Activated gamma-delta T cell treated with anti-CD3 and anti-CD28 coated beads, Interleukin-2, amount 50 U/mL, for 16 hours (primary cell): Measurements from ENCODE around the gene CIDEB.
A peak's percentile ranks its signal among the peaks of the same experiment; 100 is the strongest.

Source experiments
- DNase-seq: peaks from one replicate; pipeline ENCODE4 v3.0.0-alpha.2; 2020; ENCODE audit warnings: low read depth

CIDEB gene

DNA sequence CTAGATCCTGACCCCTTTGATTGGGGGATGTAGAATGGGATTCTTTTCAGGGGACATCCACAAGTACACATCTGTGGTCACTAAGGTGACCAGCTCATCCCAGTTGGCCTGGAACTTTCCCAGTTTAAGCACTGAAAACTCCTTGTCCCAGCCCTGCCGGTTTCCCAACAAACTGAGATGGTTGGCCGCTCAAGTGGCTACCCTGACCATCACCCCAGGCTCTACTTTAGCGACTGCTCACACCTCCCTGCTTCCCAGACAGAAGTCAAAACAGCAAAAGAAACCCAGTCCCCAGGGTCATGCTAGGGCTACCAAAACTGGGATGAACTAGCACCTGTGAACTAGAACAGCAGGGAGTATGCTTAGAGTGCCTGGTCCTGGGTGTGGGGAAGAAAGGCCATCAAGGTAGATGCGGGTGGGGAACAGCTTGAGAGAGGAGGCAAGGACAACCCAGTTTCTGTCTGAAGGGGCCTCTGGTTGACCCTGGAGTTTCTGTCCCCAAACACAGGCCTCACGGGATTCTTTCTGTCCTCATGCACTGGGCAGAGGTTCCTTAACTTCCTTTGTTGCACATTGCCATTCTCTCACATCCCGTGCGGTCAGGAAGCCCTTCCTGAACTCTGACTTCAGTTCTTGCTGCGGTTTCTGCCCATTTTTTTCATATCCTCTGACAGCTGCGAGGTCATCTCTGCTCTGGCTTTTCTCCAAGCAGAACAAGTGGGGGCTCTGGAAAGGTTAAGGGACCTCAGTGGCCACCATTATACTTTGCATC lies 5.1 kb upstream of the CIDEB start:
- DNase-seq: no peak

DNA sequence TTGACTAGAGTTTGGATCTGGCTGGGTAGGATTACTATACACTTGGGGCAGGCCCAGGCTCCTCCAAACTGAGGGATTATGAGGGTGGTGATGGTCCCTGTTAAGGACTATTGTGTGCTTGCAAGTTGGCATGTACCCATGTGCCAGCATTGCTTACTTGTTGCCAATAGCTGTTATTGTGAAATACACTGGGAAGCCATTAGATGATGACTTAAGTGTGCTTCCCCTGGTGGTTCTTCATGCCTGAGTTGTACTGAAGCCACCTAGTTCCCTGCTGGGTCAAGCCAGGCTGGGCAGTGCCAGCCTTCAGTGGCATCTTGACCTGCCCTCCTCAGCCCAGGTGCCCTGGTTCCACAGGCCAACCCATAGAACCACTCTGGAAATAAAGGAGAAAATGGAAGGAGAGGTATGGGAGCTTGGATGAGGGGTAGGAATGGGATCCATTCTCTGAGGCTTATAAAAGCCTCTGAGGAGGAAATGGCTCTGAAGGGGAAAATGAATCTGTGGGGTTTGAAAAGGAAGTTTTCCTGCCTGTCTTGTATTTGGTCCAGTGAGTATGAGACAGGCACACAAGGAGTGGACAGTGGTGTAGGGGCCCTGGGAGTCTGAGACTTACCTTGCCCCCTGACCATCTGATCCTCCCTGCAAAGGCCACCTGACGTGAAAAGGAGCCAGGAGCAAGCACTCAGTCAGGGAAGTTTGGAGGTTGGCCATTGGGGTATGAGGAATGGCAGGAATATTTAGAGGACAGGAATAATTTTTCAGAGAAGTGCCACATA lies 4.2 kb upstream of the CIDEB start:
- no peak for DNase-seq

DNA sequence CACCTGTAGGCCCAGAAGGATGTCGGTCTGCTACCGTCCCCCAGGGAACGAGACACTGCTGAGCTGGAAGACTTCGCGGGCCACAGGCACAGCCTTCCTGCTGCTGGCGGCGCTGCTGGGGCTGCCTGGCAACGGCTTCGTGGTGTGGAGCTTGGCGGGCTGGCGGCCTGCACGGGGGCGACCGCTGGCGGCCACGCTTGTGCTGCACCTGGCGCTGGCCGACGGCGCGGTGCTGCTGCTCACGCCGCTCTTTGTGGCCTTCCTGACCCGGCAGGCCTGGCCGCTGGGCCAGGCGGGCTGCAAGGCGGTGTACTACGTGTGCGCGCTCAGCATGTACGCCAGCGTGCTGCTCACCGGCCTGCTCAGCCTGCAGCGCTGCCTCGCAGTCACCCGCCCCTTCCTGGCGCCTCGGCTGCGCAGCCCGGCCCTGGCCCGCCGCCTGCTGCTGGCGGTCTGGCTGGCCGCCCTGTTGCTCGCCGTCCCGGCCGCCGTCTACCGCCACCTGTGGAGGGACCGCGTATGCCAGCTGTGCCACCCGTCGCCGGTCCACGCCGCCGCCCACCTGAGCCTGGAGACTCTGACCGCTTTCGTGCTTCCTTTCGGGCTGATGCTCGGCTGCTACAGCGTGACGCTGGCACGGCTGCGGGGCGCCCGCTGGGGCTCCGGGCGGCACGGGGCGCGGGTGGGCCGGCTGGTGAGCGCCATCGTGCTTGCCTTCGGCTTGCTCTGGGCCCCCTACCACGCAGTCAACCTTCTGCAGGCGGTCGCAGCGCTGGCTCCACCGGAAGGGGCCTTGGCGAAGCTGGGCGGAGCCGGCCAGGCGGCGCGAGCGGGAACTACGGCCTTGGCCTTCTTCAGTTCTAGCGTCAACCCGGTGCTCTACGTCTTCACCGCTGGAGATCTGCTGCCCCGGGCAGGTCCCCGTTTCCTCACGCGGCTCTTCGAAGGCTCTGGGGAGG lies 3.1 kb upstream of the CIDEB start, which contains the start of gene LTB4R:
TSS of gene LTB4R (plus strand) at position 857 of the 959 bp plus-strand sequence. CDS start 4,150 bp downstream, outside the sequence.
- peak; percentile 28 for DNase-seq

DNA sequence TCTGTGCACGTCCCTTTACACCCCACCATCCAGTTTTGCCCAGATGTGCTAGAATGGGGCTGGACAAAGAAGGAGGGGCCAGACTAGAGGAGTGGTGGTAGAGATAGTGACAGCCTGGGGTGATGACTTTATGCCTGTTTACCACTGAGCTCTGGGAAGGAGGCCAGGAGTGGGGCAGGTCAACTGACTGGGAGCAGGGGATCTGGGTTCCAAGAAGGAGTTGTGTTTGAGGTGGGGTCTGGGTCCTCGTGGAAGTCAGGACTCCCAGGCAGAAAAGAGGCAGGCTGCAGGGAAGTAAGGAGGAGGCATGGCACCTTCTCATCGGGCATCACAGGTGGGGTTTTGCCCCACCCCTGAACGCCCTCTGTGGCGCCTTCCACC lies 2.5 kb upstream of the CIDEB start:
- DNase-seq: no peak

DNA sequence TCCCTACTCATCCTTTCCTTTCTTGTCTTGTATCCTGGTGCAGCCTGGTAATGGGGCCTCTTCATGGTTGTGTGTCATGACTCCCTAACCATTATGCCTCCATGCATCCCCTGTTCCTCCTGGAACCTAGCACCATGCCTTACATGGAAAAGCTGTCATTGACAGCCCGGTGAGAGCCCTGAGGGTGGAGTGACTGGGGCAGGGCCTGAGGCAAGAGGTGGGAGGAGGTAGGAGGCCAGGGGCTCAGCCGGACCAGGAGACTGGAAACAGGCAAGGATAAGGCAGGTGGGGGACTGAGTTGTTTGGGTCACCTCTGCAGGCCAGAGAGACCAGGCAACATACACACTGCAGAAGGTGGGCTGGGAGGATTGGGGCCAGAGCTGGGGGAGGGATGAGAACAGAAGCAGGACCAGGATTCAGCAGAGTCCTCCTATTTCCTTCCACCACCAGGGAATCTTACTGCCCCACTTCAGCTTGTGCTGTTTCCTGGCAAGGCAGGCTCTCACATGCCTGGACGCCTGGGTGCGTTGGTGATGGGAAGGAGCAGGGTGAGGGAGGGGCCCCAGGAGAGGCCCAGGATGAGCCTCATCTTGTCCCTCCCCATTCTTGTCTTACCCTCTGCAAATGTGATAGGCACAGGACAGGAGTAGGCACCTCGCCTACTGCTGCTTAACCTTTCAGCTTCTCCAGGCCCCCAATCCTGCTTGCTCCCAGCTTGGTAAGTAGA lies 1.9 kb upstream of the CIDEB start, which contains the start of gene LTB4R2:
TSS of gene LTB4R2 (plus strand) at position 603 of the 727 bp plus-strand sequence. CDS start 525 bp downstream, outside the sequence.
- DNase-seq: no peak

DNA sequence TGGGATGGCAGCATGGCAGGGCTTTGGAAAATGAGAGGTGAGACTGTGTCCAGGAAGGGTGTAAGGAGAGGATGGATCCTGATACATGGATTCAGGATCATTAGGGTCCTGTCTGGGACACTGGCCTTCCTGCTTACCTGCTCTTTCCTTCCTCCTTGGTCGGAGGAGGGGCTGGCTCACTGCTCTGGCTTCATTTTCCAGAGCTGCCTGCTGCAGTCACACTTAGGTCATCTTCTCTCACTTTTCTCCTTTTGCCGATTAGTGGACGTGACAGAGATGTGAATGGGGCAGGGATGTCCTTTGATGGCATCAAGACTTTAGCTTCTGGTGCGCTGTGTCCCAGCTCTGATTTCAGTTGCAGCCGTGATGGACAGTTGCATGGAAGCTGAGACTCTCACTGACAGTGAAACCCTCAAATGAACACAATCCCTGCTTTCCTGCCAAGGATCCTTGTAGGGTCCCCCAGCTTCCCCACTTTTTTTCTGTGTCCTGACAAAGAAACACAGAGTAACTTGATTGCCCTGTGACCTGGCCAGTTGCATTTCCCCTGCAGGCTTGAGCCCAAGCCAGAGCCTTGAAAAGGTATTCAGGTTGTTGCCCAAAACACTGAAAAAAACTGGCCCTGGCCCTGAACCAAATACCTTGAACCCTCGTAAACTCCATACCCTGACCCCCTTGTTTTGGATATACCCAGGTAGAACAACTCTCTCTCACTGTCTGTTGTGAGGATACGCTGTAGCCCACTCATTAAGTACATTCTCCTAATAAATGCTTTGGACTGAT lies 756 bp upstream of the CIDEB start:
- DNase-seq: no peak

DNA sequence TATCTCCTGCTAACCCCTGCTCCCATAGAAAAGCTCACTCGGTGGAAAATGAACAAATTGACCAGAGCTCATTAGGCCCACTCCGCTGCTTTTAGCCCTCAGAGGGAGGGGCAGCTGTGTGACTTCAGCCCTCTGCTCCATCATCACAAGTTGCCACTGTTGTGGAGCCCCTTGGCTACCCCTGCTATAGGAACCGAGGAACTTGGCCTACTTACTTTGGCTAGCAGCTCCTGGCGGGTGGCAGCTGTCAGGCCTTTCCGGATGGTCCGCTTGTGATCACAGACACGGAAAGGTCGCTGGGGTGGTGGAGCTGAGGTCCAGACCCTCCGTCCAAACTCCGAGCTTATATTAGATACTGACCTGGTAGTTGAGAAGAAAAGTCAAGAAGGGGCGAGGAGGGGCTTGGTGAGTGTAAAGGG lies 612 bp downstream of the CIDEB start:
- DNase-seq: no peak

DNA sequence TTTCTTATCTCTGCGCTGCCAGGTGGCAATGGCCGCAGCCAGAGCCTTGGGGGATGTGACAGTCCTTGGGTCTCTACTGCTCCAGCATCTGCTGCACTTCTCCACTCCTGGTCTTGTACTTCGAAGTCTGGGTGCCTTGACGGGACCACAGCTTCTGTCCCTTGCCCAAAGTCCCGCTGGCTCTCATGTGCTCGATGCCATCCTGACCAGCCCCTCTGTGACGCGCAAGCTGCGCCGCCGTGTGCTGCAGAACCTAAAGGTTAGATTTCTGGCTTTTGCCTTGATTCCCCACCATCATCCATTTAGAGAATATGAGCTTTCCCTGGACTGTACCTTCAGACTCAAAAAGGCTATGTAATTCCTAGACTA lies 3.8 kb downstream of the CIDEB start:
- no peak for DNase-seq

DNA sequence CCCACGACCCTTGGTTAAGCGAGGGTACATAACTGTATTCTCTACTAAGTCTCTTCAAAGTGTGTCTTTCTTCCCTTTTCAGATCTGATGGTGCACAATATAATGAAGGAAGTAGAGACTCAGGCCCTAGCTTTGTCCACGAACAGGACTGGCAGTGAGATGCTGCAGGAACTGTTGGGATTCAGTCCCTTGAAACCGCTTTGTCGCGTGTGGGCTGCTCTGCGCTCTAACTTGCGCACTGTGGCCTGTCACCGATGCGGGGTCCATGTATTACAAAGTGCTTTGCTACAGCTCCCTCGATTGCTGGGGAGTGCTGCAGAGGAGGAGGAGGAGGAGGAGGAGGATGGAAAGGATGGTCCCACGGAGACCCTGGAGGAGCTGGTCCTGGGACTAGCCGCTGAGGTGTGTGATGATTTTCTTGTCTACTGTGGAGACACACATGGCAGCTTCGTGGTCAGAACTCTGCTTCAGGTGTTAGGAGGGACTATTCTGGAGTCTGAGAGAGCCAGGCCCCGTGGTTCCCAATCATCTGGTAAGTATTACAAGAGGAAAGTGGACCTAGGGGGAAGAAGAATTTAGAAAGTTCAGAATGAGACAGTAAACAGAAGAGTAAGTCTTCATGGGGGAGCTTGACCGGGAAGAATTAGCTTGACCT lies 7.3 kb downstream of the CIDEB start:
- DNase-seq: no peak

DNA sequence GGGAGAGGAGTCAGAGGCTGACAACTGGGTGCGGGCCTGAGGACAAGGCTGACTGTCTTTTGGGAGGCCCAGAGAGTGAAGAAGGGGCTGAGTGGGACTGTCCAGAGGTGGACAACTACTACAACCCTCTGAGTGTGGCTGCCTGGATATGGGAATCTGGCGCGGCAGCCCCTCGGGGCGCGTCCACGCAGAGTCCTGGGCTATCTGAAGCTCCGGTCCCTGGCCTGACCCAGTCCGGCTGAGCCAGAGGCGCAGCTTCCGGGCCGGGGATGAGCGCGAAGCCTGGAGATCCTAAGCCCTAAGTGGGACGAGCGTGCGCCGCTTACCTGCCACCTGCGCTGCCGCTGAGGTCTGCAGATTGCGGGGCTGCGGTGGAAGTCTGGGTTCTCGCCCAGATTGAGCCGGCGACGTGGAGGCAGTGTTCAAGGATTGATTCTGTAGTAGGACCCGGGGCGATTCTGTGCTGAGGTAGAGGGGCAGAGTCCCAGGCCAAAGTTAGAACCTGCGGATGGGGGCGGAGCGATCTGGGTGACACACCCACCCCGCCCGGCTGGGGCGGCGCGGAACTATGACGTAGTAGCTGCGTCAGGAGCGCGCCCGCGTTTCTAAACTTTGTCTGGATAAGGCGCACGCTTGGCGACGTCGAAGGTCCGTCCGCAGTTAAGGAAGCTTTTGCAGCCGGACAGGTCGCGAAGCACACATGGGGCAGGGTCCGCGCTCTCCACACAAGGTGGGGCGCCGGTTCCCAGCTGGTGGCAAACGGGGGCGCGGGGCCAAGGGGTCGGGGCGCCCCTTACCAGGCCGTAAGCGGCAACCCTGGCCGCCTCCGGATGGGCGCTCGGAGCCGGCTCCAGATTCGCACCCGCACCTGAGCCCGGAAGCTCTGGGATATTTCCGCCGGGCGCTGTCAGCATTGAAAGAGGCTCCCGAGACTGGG lies 8.3 kb downstream of the CIDEB start, which contains the start of the genes DHRS1 and NOP9:
TSS of gene DHRS1 (minus strand) at position 526 of the 937 bp plus-strand sequence. CDS start 674 bp downstream, outside the sequence.
TSS of gene NOP9 (plus strand) at position 596 of the 937 bp plus-strand sequence. CDS start at position 701, 105 bp downstream.
- peak; percentile 89 for DNase-seq

DNA sequence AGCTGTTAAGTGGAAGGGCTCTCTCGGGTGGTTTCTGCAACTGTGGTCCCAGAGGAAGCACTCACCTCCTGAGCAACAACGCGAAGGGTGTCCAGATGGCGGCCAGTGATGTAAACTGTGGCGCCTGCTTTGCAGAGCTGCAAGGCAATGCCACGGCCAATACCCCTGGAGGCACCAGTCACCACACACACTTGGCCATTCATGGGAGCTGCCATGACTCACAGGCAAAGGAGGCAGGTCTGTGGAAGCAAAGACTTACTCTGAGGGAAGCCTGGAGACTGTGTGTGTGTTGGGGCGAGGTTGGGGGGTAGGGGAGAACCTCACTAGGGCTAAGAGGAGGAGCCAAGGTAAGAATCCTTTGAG lies 8.9 kb downstream of the CIDEB start:
- no peak for DNase-seq

DNA sequence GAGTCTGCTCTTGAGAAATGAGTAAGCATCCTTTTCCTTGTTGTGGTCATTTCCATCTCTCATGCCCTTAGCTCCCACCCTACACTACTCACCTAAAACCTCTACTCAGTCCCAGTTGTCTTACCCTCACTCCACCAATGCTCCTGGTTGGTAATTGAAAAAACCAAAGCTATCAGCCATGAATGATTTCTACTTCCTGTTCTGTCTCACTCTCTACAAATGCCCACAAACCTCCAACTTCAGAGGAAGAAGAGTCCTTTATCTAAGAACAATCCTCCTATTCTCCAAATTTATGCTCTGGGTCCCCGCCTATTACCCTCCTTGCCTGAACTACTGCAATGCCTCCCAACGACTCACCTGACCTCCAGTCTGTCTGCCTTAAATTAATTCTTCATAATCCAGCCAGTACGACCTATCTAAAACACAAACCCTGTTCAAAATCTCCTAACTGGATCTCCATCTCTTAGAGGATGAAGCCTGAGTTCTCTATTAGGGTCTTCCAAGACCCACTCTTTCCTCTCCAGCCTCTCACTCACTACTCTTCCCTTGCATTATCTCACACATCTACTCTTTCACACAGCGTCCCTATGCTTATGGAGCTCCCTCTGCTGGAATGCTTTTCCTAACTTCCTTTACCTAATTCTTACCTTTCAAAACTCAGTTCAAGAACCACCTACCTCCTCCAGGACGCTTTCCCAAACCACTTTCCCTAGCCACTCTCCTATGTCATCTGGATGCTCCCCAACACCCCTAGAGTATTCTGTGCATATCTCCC lies 10.4 kb downstream of the CIDEB start:
- DNase-seq: no peak

DNA sequence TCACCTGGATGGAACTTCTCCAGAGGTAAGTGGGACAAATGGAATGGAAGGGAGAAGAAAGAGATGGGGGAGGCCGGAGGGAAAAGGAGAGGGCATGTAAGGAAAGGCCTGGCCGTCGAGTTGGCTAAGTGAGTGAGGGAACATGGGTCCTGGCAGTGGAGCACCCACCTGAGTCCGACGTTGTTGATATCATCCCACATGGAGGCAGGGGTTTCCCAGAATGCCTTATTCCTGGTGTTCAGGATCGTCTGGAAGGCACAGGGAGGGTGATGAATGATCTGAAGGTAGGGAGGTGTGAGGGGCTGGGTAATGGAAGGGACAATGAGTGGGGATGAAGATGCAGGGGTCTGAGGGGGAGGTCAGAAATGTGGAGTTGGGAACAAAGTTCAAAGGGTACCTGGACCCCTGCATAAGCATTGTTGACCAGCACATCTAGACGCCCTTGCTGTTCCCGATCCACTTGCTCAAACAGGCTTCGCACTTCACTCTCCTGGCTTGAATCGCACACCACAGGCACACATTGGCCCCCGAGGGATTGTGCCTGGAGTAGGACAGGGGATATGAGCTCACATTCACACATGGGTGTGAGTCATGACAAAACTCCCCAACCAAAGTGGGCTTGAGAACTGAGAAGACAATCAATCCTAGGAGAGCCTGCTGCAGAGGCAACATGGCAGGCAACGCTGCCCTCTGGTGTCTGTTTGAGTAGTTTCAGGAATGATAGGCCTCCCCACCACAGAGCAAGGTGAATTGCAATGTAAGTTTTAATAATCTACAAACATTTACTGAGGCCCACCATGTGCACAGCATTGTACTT lies 11.2 kb downstream of the CIDEB start:
- DNase-seq: peak; percentile 57

DNA sequence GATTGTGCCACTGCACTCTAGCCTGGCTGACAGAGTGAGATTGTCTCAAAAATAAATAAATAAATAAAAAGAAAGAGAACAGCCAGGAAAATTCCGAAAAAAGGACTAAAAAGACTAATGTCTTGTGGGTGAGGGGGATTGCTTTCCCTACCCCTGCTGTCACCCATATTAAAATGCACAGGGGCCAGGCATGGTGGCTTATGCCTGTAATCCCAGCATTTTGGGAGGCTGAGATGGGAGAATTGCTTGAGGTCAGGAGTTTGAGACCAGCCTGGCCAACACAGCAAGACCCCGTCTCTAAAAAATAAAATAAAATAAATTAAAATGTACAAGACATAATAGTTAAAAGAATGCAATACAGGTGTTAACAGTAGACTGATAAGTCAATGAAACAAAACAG lies 14.3 kb downstream of the CIDEB start:
- no peak for DNase-seq

DNA sequence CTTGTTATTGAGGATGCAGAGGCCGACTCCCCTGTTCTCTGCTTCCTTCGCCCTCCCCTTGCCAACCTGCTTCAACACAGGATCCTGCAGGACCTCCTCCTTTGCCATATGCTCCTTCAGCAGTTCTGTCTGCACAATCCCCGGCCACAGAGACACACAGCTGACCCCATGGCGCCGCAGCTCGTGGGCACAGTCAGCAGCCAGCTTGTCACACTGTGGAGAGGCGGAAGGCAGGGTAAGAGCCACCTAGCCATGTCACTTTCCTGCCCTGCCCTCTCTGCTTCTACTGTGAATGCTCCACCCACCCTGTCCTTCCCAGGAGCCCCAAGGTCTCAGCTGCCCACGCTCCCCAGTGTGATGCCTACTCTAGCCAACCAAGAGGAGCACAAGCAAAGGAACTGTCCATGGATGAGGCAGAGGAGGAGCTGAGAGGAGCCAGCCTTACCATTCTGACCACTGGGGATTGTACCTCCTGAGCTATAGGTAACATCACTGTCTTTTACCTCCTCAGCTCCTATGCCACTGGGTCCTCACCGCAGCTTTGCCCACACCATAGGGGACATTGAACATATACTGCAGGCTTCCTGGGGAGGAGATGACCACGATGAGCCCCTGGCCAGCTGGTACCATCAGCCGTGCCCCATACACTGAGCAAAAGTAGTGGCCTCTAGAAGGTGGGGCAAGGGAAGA lies 15.5 kb downstream of the CIDEB start:
- DNase-seq: no peak

DNA sequence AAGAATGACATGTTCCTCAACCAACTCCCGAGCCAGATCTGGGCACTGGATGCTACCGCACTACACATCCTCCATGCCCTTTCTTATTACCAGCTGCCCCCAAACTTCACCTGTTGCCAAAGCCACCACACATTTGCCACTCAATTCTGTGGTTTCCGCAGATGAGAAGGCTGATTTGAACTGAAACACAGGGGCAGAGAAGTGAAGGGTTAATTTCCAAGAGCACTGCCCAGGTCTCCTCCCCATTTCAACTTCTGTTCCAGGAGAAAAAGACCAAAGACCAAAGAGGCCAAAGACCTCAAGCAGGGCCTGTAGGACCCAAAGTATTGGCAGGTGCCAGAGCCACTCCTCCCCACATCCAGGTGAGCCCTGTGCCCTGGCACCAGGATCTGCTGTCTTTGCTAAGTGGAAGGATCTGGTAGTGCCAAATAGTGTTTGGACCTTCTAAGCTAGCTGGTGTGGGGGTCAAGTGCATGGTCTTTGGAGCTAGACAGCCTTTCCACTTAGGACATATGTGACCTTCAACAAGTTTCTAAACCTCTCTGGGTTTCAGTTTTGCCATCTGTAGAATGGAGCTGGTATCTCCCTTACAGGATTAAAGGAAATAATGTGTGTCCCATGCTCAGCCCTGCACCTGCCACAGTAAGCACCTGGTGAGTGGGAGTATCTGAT lies 16.2 kb downstream of the CIDEB start:
- no peak for DNase-seq
